ENCODE measurements around the gene ECI1. TPM values are rescaled to one million over a fixed set of nuclear protein-coding genes. Genes with fewer than 3 reads are reported as not detected.
"Not testable (repeated sequence)": the region's sequence is repeated elsewhere in the genome, so short reads cannot be mapped to it uniquely, and the experiment has no call there.

ECI1 gene
- total RNA-seq, 1 donor from 2014 or later: 72.9 TPM

GRCh38 chr16:2204416-2205103 lies 46.8 kb downstream of the ECI1 start:
- Histone ChIP-seq H3K4me1 (peaks cover 19% of the 10 kb centered on the region), H3K9me3 (no peaks in the 10 kb centered on the region), H3K27ac (peak overlapping the region; percentile 91), H3K27me3 (no peaks in the 10 kb centered on the region), H3K36me3 (peaks cover 0 to 18% of the 10 kb centered on the region in 2 donors), H3K4me3 (peak overlapping the region; percentile 54 to 85)
- TF ChIP-seq POLR2A (IDR thresholded peaks at IDR 0.05) (no peak), POLR2AphosphoS5 (IDR thresholded peaks at IDR 0.05; ENCODE audit: insufficient read depth in 1 of 2, low read depth in 1 of 2) (no peak)
- TF ChIP-seq, protein P1, sequence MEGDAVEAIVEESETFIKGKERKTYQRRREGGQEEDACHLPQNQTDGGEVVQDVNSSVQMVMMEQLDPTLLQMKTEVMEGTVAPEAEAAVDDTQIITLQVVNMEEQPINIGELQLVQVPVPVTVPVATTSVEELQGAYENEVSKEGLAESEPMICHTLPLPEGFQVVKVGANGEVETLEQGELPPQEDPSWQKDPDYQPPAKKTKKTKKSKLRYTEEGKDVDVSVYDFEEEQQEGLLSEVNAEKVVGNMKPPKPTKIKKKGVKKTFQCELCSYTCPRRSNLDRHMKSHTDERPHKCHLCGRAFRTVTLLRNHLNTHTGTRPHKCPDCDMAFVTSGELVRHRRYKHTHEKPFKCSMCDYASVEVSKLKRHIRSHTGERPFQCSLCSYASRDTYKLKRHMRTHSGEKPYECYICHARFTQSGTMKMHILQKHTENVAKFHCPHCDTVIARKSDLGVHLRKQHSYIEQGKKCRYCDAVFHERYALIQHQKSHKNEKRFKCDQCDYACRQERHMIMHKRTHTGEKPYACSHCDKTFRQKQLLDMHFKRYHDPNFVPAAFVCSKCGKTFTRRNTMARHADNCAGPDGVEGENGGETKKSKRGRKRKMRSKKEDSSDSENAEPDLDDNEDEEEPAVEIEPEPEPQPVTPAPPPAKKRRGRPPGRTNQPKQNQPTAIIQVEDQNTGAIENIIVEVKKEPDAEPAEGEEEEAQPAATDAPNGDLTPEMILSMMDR (IDR thresholded peaks at IDR 0.05): no peak
- intact Hi-C loops (cut with DNase I): no loop called here
- no peak for DNase-seq (ENCODE audit: extremely low spot score in 2 of 2)

DNA sequence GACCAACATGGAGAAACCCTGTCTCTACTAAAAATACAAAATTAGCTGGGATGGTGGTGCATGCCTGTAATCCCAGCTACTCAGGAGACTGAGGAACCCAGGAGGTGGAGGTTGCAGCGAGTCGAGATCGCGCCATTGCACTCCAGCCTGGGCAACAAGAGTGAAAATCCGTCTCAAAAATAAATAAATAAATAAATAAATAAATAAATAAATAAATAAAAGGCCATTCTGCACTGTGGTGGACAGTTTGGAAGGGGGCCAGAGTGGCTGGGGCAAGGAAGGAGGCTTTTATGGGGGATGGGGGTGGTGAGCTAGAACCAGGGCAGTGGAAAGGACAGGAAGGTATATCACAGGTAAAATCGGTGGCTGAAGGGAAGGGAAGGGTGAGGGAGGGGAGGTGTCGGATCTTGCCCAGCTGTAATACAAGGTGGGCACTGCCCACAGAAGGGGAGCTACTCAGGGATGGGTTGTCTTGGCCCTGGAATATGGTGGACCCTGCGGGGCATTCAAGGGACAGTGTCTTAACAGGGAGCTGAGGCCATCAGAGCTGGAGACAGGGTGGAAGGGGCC lies 48.2 kb downstream of the ECI1 start:
- H3K27ac ChIP-seq; H3K36me3 ChIP-seq; intact Hi-C loops (cut with DNase I); H3K4me3 ChIP-seq; H3K27me3 ChIP-seq; H3K9me3 ChIP-seq; DNase-seq (ENCODE audit: extremely low spot score in 2 of 2): not testable (repeated sequence)
- H3K4me1 ChIP-seq: peaks cover 19% of the 10 kb centered on the region

GRCh38 chr16:2200313-2200712 lies 51.1 kb downstream of the ECI1 start:
- peaks cover 13% of the 10 kb centered on the region for H3K4me1 ChIP-seq
- TF ChIP-seq POLR2AphosphoS5 (IDR thresholded peaks at IDR 0.05; ENCODE audit: insufficient read depth in 1 of 2, low read depth in 1 of 2) (no peak), POLR2A (IDR thresholded peaks at IDR 0.05) (no peak)
- TF ChIP-seq, protein P1 (IDR thresholded peaks at IDR 0.05): no peak
- H3K9me3 ChIP-seq: no peaks in the 10 kb centered on the region
- H3K27me3 ChIP-seq: peaks cover 8% of the 10 kb centered on the region
- H3K27ac ChIP-seq: no peak overlapping the region
- intact Hi-C loops (cut with DNase I): no loop called here
- H3K36me3 ChIP-seq: no peaks in the 10 kb centered on the region
- no peak for DNase-seq (ENCODE audit: extremely low spot score in 2 of 2)
- H3K4me3 ChIP-seq: no peak overlapping the region

- Histone ChIP-seq H3K36me3 (no peaks in the 10 kb centered on the region), H3K27me3 (peaks cover 11% of the 10 kb centered on the region), H3K27ac (no peak overlapping the region), H3K4me1 (peaks cover 15% of the 10 kb centered on the region), H3K9me3 (no peaks in the 10 kb centered on the region), H3K4me3 (no peak overlapping the region)
- no peak for DNase-seq (ENCODE audit: extremely low spot score in 2 of 2)
- intact Hi-C loops (cut with DNase I): no loop called here
- no peak for TF ChIP-seq POLR2AphosphoS5 (IDR thresholded peaks at IDR 0.05; ENCODE audit: insufficient read depth in 1 of 2, low read depth in 1 of 2)
- TF ChIP-seq, protein P1 (IDR thresholded peaks at IDR 0.05): no peak
- TF ChIP-seq POLR2A (IDR thresholded peaks at IDR 0.05): no peak
These were observed 51.7 kb downstream of the ECI1 start for GRCh38 chr16:2199621-2200139.

GRCh38 chr16:2199095-2199494 lies 52.3 kb downstream of the ECI1 start:
- no peaks in the 10 kb centered on the region for H3K9me3 ChIP-seq
- H3K4me3 ChIP-seq: no peak overlapping the region
- peaks cover 18% of the 10 kb centered on the region for H3K4me1 ChIP-seq
- TF ChIP-seq, protein P1 (IDR thresholded peaks at IDR 0.05): no peak
- TF ChIP-seq POLR2A (IDR thresholded peaks at IDR 0.05): no peak
- no peak for TF ChIP-seq POLR2AphosphoS5 (IDR thresholded peaks at IDR 0.05; ENCODE audit: insufficient read depth in 1 of 2, low read depth in 1 of 2)
- no peaks in the 10 kb centered on the region for H3K36me3 ChIP-seq
- H3K27ac ChIP-seq: no peak overlapping the region
- intact Hi-C loops (cut with DNase I): no loop called here
- no peak for DNase-seq (ENCODE audit: extremely low spot score in 2 of 2)
- H3K27me3 ChIP-seq: peaks cover 11% of the 10 kb centered on the region

All from vagina (tissue), 2 donors.